Loucy (cell line): ENCODE data around the gene CPAMD8.

Experiments
- H2AFZ ChIP-seq: fragments of 200-600 bp; sonication (generic); 2 replicates; pipeline ENCODE4 v1.6.0; 2016; ENCODE audit warnings: antibody characterized with exemption, mild to moderate bottlenecking, low read length, moderate library complexity
- H3F3A ChIP-seq: fragments of 200-600 bp; 2 replicates; pipeline ENCODE4 v1.6.0; 2016; ENCODE audit warnings: antibody characterized with exemption, low read depth, mild to moderate bottlenecking
- H3K27me3 ChIP-seq: fragments of 200-600 bp; sonication (generic); 2 replicates; pipeline ENCODE4 v1.6.1; 2014; ENCODE audit warnings: low read length, mild to moderate bottlenecking; ENCODE audit not compliant: insufficient read depth, poor library complexity, severe bottlenecking
- H3K36me3 ChIP-seq: fragments of 200-600 bp; sonication (generic); 2 replicates; pipeline ENCODE4 v1.6.1; 2016; ENCODE audit warnings: low read length; ENCODE audit not compliant: insufficient read depth
- H3K4me1 ChIP-seq: fragments of 200-600 bp; sonication (generic); 2 replicates; pipeline ENCODE4 v1.5.1; 2014; ENCODE audit warnings: low read length, mild to moderate bottlenecking; ENCODE audit not compliant: insufficient read depth, poor library complexity, severe bottlenecking
- H3K4me2 ChIP-seq: fragments of 200-600 bp; sonication (generic); 2 replicates; pipeline ENCODE4 v1.6.0; 2014; ENCODE audit warnings: antibody characterized with exemption, low read length, low read depth, mild to moderate bottlenecking; ENCODE audit not compliant: poor library complexity, severe bottlenecking
- H3K4me3 ChIP-seq: fragments of 200-600 bp; sonication (generic); 2 replicates; pipeline ENCODE4 v1.5.1; 2014; ENCODE audit warnings: low read length, mild to moderate bottlenecking, mixed read lengths; ENCODE audit not compliant: poor library complexity, severe bottlenecking
- H3K79me2 ChIP-seq: fragments of 200-600 bp; sonication (generic); 2 replicates; pipeline ENCODE4 v1.6.1; 2014; ENCODE audit warnings: low read length; ENCODE audit not compliant: insufficient read depth
- H3K9ac ChIP-seq: fragments of 200-600 bp; sonication (generic); 2 replicates; pipeline ENCODE4 v1.6.0; 2014; ENCODE audit warnings: mild to moderate bottlenecking, low read depth, low read length, moderate library complexity; ENCODE audit not compliant: poor library complexity, severe bottlenecking
- H3K9me2 ChIP-seq: fragments of 200-600 bp; sonication (generic); replicated peaks from 2 replicates; pipeline ENCODE4 v1.6.1; 2016; ENCODE audit warnings: low read depth, low read length, mixed read lengths
- H3K9me3 ChIP-seq: fragments of 200-600 bp; sonication (generic); 2 replicates; pipeline ENCODE4 v1.6.1; 2014; ENCODE audit warnings: mild to moderate bottlenecking, antibody characterized with exemption, low read length, low read depth; ENCODE audit not compliant: insufficient read depth
- H4K20me1 ChIP-seq: fragments of 200-600 bp; sonication (generic); 2 replicates; pipeline ENCODE4 v1.6.0; 2014; ENCODE audit warnings: antibody characterized with exemption, low read length, mild to moderate bottlenecking; ENCODE audit not compliant: insufficient read depth, poor library complexity, severe bottlenecking
- EZH2phosphoT487 ChIP-seq: fragments of 200-600 bp; IDR thresholded peaks from 2 replicates; pipeline ENCODE4 v1.6.1; 2018; ENCODE audit warnings: antibody characterized with exemption, mild to moderate bottlenecking, moderate library complexity, borderline replicate concordance
- TF ChIP-seq, protein P1 (sequence below): fragments of 200-600 bp; sonication (generic); conservative IDR thresholded peaks from 2 replicates; pipeline ENCODE4 v1.5.1; 2014; ENCODE audit warnings: mild to moderate bottlenecking, antibody characterized with exemption, low read length

The CPAMD8 gene

DNA sequence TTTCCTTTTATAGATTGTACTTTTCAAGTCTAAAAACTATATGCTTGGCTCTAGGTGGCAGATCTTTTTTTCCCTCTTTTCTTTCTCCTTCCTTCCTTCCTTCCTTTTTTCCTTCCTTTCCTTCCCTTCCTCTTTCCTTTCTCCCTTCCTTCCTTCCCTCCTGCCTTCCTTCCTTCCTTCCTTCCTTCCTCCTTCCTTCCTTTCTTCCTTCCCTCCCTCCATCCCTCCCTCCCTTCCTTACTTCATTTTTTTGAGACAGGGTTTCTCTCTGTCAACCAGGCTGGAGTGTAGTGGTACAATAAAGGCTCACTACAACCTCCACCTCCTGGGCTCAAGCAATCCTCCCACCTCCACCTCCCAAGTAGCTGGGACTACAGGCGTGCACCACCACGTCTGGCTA is 89.7 kb downstream of the CPAMD8 start:
- H3K4me1 ChIP-seq = no peaks in the 10 kb centered on the region
- H3K4me2 ChIP-seq = no peak overlapping the region
- no peaks in the 10 kb centered on the region for H3K79me2 ChIP-seq
- H3K36me3 ChIP-seq = no peaks in the 10 kb centered on the region
- TF ChIP-seq EZH2phosphoT487 = no peak
- TF ChIP-seq, protein P1, sequence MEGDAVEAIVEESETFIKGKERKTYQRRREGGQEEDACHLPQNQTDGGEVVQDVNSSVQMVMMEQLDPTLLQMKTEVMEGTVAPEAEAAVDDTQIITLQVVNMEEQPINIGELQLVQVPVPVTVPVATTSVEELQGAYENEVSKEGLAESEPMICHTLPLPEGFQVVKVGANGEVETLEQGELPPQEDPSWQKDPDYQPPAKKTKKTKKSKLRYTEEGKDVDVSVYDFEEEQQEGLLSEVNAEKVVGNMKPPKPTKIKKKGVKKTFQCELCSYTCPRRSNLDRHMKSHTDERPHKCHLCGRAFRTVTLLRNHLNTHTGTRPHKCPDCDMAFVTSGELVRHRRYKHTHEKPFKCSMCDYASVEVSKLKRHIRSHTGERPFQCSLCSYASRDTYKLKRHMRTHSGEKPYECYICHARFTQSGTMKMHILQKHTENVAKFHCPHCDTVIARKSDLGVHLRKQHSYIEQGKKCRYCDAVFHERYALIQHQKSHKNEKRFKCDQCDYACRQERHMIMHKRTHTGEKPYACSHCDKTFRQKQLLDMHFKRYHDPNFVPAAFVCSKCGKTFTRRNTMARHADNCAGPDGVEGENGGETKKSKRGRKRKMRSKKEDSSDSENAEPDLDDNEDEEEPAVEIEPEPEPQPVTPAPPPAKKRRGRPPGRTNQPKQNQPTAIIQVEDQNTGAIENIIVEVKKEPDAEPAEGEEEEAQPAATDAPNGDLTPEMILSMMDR = no peak
- H3F3A ChIP-seq = no peaks in the 10 kb centered on the region
- no peak overlapping the region for H3K4me3 ChIP-seq
- no peaks in the 10 kb centered on the region for H4K20me1 ChIP-seq
- H2AFZ ChIP-seq = no peak overlapping the region
- peaks cover 13% of the 10 kb centered on the region; the same call in 1 of the 2 replicates for H3K9me3 ChIP-seq
- no peak overlapping the region for H3K9ac ChIP-seq
- no peaks in the 10 kb centered on the region for H3K9me2 ChIP-seq
- no peaks in the 10 kb centered on the region for H3K27me3 ChIP-seq

DNA sequence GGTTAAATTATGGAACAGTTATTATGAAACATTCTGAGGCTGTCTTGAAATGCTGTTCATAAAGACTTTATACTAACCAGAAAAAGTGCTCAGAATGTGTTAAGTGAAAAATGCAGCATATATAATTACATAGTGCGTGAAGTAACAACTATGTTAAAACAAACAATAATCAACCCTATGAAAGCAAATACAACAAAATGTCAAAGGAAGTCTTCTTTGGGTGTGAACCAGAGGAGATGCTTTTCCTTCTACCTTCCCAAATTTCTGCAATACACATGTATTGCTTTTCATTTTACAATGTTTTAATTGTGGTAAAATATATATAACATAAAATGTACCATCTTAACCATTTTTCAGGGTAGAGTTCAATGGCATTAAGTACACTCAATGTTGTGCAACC is 92.1 kb downstream of the CPAMD8 start:
- Histone ChIP-seq H2AFZ (no peak overlapping the region), H3K79me2 (no peaks in the 10 kb centered on the region), H4K20me1 (no peaks in the 10 kb centered on the region), H3K9ac (no peak overlapping the region), H3K9me3 (peaks cover 13% of the 10 kb centered on the region; the same call in 1 of the 2 replicates), H3K4me2 (no peak overlapping the region), H3K4me1 (no peaks in the 10 kb centered on the region), H3K9me2 (no peaks in the 10 kb centered on the region), H3K27me3 (no peaks in the 10 kb centered on the region), H3F3A (no peaks in the 10 kb centered on the region), H3K36me3 (no peaks in the 10 kb centered on the region), H3K4me3 (no peak overlapping the region)
- TF ChIP-seq, protein P1 = no peak
- TF ChIP-seq EZH2phosphoT487 = no peak

DNA sequence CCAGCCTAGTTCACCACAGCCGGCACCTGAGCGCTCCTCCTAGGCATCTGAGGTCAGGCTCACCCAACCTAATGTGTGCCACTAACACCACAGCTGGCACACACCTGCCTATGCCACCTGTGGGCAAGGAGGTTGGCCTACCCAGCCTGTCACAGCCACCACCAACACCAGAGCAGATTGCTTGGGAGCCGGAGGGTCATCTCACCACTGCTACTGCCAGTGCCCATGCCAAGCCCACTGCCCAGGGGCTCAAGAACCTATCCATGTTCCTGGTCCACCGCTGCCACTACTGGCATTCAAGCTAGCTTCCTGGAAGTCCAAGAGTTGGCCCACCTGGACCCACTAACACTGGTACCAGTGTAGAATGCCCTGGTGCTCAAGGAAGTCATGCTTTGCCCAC is 95.3 kb downstream of the CPAMD8 start:
- no peaks in the 10 kb centered on the region for H3K27me3 ChIP-seq
- H3K4me1 ChIP-seq = no peaks in the 10 kb centered on the region
- peaks cover 13% of the 10 kb centered on the region; the same call in 1 of the 2 replicates for H3K9me3 ChIP-seq
- H3K79me2 ChIP-seq = no peaks in the 10 kb centered on the region
- no peaks in the 10 kb centered on the region for H3F3A ChIP-seq
- TF ChIP-seq, protein P1 = no peak
- no peak for TF ChIP-seq EZH2phosphoT487
- no peak overlapping the region for H2AFZ ChIP-seq
- H3K4me2 ChIP-seq = no peak overlapping the region
- H3K9me2 ChIP-seq = no peaks in the 10 kb centered on the region
- no peak overlapping the region for H3K9ac ChIP-seq
- no peaks in the 10 kb centered on the region for H4K20me1 ChIP-seq
- H3K4me3 ChIP-seq = no peak overlapping the region
- H3K36me3 ChIP-seq = no peaks in the 10 kb centered on the region
